ENCODE measurements around the gene PGS1. TPM values are rescaled to one million over a fixed set of nuclear protein-coding genes. Genes with fewer than 3 reads are reported as not detected.
A peak's percentile ranks its signal among the peaks of the same experiment; 100 is the strongest.

The PGS1 gene
- total RNA-seq, 1 donor from 2014 or later: 26.4 TPM

DNA sequence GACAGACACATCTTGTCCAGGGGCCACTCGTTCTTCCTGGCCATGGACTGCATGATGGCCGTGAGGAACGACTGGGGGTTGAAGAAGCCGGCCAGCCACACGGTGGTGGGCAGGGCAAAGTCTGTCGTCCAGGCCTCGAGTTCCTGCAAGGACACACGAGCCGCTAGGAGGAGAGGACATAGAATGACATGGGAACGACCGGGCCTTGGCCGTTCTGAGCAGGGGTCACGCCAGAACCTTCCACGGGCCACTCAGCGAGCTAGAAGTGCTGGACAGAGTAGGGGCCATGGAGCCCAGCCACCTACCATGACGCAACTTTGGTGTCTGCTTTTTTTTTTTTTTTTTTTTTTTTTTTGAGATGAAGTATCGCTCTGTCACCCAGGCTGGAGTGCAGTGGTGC, 47.0 kb downstream of the PGS1 start:
- DNase-seq (ENCODE audit: low read depth in 2 of 2): no peak

DNA sequence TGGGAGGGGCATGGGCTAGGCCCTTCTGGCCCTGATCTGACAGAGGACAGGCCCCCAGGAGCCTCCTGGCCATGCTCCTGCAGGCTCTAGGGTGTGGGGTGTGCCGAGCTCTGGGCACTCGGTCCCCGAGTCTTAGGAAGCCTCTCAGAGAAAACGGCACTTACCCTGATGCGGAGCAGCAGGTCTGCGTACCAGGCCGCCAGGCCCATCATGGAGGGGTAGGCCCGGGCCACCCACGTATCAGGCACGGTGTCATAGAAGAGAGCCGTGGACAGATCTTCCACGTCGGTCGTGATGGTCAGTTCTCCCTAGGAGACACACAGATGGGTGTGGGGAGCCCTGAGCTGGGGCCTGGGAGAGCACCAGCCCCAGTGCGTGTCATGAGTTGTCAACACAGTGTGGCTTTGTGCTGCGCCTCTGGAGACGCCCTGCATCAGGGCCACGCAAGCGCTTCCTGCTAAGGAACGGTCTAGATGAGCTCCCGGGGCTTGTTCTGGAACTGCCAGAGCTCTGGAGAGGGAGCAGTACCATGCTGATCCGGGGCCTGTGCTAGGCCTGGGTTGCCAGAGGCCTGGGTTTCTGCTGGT, 47.9 kb downstream of the PGS1 start:
- no peak for DNase-seq (ENCODE audit: low read depth in 2 of 2)

DNA sequence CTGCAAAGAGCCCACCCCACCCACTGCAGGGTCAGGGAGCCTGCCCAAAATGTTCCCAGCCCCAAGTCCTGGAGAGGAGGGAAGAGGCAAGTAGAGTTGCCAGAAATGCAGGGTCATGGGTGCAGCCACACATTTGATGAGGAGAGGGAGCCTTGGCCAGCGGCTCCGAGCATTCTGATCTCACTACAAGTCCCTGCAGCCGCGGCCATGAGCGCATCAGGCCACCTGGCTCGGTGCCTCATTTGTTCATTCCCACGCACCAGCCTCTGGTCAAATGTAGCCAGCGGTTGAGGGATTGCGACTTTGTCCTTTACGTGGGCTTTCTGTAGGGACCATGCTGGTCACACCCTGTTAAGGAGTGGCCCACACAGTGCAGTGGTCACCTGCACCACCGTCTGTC, 48.7 kb downstream of the PGS1 start:
- DNase-seq (ENCODE audit: low read depth in 2 of 2): no peak

DNA sequence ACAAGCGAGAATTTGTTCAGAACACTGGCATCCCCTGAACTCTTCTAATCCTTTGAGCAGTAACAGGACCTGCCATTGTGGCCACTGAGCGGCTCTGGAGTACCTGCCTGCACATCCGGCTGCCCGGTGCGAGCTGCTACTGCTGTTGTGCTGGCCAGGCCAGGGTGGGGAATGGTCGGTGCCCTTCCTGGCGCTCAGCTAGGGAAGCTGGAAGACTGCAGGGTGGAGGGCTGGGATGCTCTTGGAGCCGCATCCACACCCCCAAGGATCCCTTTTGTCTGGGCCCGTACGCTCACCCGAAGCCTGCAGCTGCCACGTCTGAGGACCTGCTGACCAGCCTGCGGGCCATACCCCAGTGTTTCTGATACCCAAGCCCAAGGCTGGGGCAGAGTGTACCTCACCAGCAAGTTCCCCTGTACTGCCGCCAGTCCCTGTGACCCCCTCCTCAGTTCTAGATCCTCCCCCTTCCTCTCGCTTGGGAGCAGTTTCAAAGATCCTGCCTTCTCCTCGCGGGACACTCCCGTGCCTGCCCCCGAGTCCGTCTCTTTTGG, 49.7 kb downstream of the PGS1 start:
- DNase-seq (ENCODE audit: low read depth in 2 of 2): no peak

DNA sequence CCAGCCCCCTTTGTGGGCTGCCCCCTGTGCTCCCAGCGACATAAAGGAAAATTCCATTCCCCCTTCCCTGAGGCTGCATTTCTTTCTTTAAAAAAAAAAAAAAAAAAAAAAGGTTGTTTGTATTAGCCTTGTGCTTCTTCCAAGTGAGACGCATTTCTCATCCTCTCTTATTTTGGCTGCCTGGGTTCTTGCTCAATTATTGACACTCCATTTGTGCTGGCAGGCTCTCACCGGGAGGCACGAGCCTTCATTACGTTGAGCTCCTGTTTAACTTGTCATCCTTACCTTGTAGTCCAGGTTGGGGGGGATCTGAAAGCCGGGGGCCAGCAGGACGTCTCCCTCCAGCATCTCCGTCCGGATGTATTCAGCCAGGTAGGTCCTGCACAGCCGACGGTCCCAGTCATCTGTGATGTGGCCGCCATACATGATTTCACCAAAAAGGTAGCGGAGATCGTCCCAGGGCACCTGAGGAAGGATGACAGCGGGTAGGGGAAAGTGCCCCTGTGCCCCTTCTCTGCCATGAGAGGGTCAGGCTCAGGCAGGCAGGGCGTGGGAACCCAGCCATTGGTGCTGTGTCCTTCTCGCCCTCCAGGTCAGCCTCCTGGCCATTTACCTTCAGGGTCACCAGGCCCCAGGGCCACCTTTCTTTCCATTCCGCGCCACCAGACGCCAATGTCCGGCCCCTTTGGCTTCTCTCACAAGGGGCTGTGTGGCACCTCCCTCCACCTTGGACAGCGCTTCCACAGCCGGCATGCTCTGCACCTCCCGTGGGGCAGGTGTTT, 50.6 kb downstream of the PGS1 start:
- no peak for DNase-seq (ENCODE audit: low read depth in 2 of 2)

DNA sequence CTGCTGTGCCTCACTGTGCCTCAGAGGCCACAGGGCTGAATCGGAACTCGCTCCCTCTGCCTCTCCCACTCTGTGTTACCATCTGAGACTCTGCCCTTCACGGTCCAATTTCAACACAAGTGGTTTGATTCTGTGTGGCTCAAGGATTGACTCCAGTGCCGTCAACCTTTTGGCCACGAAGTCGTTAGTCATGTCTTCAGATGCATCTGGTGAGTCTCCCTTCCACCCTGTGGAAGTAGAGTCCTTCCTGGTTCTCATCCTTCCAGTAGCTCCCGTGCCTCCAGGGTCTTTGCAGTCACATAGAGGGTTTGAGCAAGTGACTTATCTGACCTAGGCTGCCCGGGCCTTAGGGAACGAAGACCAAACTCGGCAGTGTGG, 51.2 kb downstream of the PGS1 start:
- no peak for DNase-seq (ENCODE audit: low read depth in 2 of 2)

DNA sequence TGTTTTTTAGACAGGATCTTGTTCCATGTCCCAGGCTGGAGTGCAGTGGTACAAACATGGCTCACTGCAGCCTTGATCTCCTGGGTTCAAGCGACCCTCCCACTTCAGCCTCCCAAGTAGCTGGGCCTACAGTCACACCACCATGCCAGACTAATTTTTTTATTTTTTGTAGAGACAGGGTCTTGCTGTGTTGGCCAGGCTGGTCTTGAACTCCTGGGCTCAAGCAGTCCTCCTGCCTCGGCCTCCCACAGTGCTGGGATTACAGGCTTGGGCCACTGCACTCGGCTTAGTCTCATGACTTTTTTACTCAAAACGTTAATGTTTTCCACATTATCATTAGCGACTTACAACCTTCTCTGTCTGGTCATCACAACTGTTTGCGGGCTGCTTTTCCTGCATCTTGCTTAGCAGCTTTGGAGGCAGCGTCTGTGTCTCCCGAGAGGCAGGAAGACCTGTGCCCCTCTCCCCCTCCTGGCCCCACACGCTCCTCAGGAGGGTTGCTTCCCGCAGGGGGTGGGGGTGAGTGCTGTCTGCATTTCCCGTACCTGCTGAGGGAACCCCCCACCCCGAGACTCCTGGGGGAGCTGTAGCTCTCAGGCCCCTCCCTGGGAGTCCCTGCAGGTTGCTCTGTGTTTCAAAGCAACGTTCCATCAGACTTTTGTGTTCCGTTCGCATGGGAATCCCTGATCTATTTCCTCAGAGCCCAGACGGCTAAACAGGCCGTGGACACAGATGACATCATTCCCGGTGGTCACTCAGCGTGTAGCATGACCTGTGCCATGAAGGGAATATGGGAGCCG, 52.6 kb downstream of the PGS1 start:
- peak; percentile 29 to 67 for DNase-seq (ENCODE audit: low read depth in 2 of 2)

DNA sequence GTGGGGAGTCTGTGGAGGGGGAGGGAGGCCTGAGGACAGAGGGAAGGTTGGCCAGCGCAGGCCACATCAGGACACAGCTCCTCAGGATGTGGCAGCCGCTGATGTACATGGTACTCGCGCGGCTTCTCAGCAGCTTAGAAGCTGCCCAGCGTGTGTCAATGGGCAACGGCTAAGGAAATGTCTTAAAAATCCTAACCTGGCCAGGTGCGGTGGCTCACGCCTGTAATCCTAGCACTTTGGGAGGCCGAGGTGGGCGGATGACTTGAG, 53.2 kb downstream of the PGS1 start:
- DNase-seq (ENCODE audit: low read depth in 2 of 2): no peak

DNA sequence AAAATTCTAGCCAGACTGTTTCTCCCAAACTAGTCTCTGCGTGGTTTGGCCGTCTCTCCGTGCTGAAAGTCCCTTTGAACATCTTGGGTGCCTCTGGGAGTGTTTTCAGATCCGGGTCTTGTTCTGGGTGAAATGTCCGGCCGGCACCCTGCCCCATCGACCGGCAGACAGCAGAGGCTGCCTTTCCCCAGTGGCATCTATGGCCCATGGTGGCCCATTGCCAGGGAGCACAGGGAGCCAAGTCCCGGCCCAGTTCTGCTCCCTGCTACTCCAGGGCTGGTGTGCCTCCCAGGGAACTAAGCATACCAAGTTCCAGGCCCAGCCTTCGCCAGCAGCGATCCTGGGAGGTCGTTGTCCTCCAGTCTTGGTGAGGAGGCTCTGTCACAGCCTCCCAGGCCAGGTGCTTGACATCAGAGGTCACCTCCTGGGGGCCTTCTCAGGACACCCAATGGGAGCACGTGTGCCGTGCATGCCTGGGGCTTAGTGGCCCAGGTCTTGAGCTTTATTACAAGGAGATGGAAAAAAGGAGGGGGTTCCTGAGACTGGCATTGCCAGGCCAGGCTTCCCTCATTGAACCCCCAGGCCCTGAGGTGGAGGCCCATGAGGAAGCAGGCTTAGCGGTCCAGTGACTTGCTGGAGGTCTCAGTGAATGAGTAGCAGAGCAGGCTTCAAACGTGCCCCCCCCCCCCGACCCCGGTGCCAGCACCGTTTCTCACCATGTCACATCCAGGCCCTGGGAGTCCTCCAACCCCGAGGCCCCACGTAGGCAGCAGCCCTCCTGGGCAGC, 54.0 kb downstream of the PGS1 start:
- no peak for DNase-seq (ENCODE audit: low read depth in 2 of 2)

DNA sequence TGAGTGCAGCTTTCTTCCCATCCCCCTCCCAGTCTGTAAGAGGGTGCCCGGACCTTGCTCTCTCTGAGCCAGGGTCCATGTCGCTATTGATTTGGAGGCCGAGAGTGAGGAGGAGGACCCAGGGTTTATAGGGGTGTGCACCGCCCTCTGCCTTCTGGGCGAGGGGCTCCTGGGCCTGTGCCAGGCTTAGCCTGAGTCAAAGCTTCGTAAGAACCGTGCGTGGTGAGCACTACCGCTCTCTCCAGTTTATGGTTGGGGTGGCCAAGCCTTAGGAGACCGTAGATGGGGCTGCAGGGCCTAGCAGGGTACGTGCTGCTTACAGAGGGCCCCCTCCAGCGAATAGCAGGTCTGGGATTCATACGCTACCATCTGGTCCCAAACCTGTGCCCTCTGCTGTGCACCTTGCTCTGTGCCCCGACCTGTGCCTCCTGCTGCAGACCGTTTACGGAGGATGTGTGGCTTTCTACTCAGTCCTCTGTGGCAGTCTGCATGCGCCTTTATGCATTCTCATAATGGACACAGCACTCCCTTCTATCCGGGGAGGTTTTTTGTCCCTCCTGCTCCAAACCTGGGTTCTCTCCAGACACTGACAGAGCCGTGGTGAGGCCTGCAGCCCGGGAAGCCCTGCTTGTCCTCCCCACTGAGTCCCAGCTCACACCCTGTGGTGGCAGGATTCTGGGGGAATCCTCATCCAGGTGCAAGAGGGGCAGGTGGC, 54.7 kb downstream of the PGS1 start:
- DNase-seq (ENCODE audit: low read depth in 2 of 2): no peak

DNA sequence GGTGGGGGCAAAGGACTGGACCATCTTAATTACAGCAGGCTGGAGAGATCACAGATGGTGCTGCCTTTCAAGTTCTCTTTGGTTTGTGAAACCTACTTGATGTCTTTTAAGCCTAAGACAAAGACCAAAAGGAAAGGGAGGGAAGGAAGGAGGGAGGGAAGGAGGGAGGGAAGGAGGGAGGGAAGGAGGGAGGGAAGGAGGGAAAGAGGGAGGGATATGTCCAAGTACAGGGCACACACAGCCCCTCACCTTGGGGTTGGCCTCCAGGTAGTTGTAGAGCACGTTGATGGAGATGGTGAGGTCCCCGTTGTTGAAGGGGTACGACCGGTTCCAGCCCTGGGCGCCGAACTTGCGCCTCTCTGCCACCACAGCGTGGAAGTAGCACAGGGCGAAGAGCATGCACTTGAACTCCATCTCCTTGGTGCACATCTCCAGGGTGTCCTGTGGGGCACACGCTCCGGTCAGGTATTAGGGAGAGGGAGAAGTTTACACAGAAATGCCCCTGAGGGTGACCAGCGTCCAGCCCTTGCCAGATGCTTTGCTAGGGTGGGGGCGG, 55.4 kb downstream of the PGS1 start:
- DNase-seq (ENCODE audit: low read depth in 2 of 2): no peak

DNA sequence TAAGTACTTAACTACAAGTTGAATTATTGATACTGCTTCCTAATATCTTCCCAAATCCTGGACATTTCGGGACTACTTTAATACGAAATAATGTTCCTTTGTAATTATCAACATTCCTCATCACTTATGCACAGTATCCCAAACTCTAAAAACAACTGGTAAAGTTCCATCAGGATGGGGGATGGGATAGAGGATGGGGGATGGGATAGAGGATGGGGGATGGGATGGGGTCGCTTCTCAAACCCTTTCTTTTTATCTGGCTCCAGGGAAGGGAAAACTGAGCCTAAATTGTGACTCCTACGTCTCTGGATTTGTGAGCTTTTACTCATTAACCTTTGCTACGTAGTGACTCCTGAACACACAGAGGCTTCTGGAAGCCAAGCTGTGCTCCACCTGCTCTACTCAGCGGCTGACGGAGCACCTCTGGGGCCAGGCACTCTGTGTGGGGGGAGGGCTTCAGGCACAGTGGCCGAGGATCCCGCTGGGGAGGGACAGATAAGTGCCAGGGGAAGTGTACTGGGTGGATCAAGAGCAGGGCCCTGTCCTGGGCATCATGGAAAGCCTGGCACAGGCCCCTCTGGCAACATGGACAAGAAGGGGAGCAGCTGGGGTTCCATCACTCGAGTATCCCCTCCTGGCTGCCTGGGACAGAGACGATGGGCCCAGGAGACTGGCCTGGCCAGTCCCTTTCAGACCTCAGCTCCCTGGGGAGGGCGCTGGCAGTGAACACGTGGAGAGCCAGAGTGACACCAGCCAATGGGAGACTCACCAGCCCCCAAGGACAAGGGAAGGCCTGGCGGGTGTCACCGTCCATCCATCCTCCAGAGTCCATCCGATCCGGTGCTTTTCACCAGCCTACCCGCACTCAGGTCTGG, 56.2 kb downstream of the PGS1 start:
- DNase-seq (ENCODE audit: low read depth in 2 of 2): no peak

DNA sequence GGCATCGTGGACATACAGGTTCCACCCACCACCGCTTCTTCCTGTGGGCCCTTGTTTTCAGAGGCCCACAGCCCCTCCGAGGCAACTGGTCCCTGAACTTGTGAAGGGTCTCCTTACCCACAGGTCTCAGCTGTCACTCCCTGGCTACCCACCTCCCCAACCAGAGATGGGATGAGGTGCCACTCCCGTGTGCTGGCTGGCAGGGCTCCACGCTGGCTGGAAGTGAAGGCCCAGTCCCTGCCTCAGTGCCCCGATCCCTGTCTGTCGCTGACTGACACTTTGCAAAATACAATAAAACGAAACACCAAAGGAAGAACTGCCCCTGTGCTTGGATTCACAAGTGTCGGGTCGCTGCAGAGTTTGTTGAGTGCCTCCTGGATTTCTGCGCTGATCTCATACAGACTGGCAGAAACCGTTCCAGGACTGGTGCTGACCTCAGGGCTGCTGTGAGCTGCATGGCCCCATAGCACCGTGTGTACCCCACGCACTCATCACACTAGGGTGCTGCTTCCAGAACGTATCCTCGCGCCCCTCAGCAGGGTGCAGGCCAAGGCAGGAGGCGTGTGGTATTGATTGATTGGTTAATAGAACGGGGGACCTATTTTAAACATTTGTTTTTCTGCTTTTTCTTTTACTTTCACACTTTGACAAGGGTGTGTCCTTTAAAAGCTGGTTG, 57.0 kb downstream of the PGS1 start:
- no peak for DNase-seq (ENCODE audit: low read depth in 2 of 2)

DNA sequence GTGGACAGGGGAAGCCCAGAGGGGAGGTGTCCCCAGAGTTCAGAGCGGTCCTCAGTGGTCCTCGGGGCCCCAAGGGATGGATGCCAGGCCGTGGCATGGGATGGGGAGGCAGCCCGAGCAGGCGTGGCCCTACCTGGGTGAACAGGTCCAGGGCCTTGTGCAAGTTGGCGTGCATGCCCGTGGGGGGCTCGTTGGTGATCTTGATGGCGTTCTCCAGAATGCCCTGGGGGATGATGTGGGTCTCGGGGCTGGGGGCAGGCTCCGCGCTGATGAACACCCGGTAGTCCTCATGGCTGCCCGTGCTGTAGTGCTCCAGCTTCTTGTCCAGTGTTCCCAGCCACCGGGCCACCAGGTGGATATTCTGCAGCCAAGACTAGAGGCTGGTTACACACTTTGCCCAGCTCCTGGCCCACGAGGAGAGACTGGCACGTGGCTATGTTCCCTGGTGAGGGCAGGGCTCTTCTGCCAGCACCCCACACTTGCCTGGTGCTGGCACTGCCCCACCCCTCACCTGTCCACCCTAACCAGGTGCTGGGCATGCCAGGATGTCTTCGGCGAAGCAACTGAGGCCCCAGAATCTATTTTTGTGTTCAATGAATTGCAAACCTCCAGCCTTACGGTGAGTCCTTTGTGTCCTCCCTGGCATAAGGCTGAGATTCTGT, 59.2 kb downstream of the PGS1 start:
- no peak for DNase-seq (ENCODE audit: low read depth in 2 of 2)

DNA sequence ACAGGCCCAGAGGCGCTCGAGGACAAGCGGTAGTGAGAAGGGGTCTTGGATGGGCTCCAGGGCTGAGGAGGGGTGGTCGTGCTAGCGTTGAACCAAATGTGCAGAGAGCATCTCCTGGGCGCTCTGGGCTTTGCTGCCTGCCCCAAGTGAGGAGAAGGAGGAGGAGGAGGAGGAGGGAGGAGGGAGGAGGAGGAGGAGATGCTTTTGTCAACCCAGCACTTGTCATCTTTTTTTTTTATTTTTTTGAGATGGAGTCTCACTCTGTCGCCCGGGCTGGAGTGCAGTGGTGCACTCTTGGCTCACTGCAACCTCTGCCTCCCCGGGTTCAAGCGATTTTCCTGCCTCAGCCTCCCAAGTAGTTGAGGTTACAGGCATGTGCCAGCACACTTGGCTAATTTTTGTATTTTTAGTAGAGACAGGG, 59.8 kb downstream of the PGS1 start:
- DNase-seq (ENCODE audit: low read depth in 2 of 2): no peak

DNA sequence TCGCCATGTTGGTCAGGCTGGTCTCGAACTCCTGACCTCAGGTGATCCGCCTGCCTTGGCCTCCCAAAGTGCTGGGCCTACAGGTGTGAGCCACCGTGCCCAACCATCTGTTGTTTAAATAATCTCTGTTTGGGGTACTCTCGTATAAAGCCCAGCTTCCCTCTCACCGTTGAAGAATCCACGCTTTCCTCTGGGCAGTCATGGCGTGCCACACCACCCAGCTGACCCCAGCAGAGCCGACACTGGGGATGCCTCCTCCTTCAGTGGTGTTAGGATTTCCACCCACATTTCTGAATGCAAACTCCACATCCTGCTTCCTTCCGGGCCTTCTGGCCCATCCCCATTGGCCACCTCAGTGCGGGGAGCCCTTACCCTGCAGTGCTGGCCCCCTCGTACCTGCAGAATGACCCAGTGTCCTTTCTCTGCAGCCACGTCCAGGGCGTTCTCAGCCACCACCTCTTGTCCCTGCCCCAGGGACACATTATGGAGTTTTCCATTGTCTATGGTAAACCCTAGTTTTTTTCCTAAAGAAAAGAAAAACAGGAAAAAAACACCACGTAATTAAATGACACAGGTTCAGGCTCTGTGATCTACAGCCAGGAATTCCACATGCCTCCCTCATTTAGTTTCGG, 60.4 kb downstream of the PGS1 start:
- DNase-seq (ENCODE audit: low read depth in 2 of 2): peak; percentile 38 to 73

DNA sequence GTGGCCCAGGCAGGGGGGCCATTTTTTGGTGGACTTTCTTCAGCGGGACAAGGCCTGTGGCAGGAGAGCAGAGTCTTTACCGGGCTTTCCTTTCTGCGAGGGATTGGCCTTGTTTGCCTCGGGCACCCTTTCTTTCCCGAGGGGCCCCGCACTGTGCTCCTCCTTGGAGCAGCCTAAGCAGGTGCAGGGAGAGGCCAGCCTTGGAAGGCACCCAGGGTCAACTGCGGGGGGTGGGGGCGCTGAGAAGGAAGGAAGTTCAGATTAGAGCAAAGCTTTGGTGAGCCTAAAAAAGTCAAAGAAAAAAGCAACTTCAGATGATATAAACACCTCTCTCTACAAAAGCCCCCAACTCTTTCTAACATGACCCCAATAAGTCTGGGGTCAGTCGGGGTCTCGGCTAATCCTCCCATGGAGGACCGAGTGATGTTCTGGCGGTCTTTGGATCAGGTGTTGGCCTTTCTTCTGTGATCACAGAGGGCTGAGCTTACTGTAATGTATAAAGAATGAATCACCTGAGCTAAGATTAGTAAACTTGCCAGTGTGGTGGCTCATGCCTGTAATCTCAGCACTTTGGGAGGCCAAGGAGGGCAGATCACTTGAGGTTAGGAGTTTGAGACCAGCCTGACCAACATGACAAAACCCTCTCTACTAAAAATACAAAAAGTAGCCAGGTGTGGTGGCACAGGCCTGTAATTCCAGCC, 63.0 kb downstream of the PGS1 start:
- DNase-seq (ENCODE audit: low read depth in 2 of 2): no peak
